HEK293 (cell line): ENCODE measurements around the gene CCM2.

Source experiments
- CTCF ChIA-PET: fragments of 350-600 bp; formaldehyde crosslinking; extraction: SDS; loops from one replicate; lab custom pipeline; 2021; ENCODE audit warnings: antibody characterized with exemption; lab: Yijun Ruan, JAX
- POLR2A ChIA-PET: fragments of 300-600 bp; formaldehyde crosslinking; extraction: SDS; loops from one replicate; lab custom pipeline; 2020; ENCODE audit warnings: antibody characterized with exemption, inconsistent platforms; lab: Yijun Ruan, JAX
- H3K27ac ChIP-seq: fragments of 200-500 bp; sonication (Bioruptor generic); 2 replicates; pipeline ENCODE4 v1.5.1; 2014; ENCODE audit warnings: low read depth, low read length, control low read depth, inconsistent platforms; ENCODE audit errors: extremely low read depth
- H3K36me3 ChIP-seq, 2 experiments: fragments of 200-500 bp in 1 of 2; sonication (Bioruptor generic) in 1 of 2; 1 replicate in 1 of 2; 2 replicates in 1 of 2; pipeline ENCODE4 v1.5.1; 2014 to 2017; ENCODE audit warnings: inconsistent platforms in 2 of 2, low read length in 2 of 2; ENCODE audit not compliant: control insufficient read depth in 2 of 2, insufficient read depth in 1 of 2
- H3K4me1 ChIP-seq: fragments of 200-500 bp; sonication (Bioruptor generic); 2 replicates; pipeline ENCODE4 v1.5.1; 2014; ENCODE audit warnings: mild to moderate bottlenecking, low read length, inconsistent platforms; ENCODE audit not compliant: control insufficient read depth, insufficient read depth
- H3K4me3 ChIP-seq: 2 replicates; pipeline ENCODE4 v1.5.1; 2011; ENCODE audit warnings: low read depth, mild to moderate bottlenecking, control low read depth, low read length, moderate library complexity
- H3K9me3 ChIP-seq: fragments of 200-500 bp; sonication (Bioruptor generic); 2 replicates; pipeline ENCODE4 v1.5.1; 2014; ENCODE audit warnings: low read depth, low read length, inconsistent platforms; ENCODE audit not compliant: control insufficient read depth, insufficient read depth
- PRDM10 ChIP-seq: fragments of 450-650 bp; formaldehyde crosslinking; IDR thresholded peaks from 2 replicates; pipeline ENCODE4 v1.5.1; 2016; ENCODE audit warnings: missing biosample characterization, missing genetic modification characterization
- SCRT2 ChIP-seq: fragments of 450-650 bp; formaldehyde crosslinking; IDR thresholded peaks from 2 replicates; pipeline ENCODE4 v1.5.1; 2016; ENCODE audit warnings: missing biosample characterization, missing genetic modification characterization
- ZBTB17 ChIP-seq: fragments of 450-650 bp; formaldehyde crosslinking; IDR thresholded peaks from 2 replicates; pipeline ENCODE4 v1.5.1; 2016; ENCODE audit warnings: missing biosample characterization, missing genetic modification characterization
- ZBTB48 ChIP-seq: fragments of 450-650 bp; formaldehyde crosslinking; IDR thresholded peaks from 2 replicates; pipeline ENCODE4 v1.5.1; 2016; ENCODE audit warnings: missing biosample characterization, missing genetic modification characterization
- ZFP69B ChIP-seq: fragments of 450-650 bp; formaldehyde crosslinking; IDR thresholded peaks from 2 replicates; pipeline ENCODE4 v1.5.1; 2016; ENCODE audit warnings: missing biosample characterization, missing genetic modification characterization
- ZNF10 ChIP-seq: fragments of 450-650 bp; formaldehyde crosslinking; IDR thresholded peaks from 2 replicates; pipeline ENCODE4 v1.5.1; 2017; ENCODE audit warnings: missing biosample characterization, missing genetic modification characterization
- ZNF311 ChIP-seq: fragments of 450-650 bp; formaldehyde crosslinking; IDR thresholded peaks from 2 replicates; pipeline ENCODE4 v1.5.1; 2017; ENCODE audit warnings: missing biosample characterization, missing genetic modification characterization, borderline replicate concordance
- ZNF324 ChIP-seq: fragments of 450-650 bp; formaldehyde crosslinking; IDR thresholded peaks from 2 replicates; pipeline ENCODE4 v1.5.1; 2016; ENCODE audit warnings: missing biosample characterization, missing genetic modification characterization
- ZNF335 ChIP-seq: fragments of 450-650 bp; formaldehyde crosslinking; conservative IDR thresholded peaks from 2 replicates; pipeline ENCODE4 v1.5.1; 2016; ENCODE audit warnings: missing biosample characterization, missing genetic modification characterization
- ZNF341 ChIP-seq: fragments of 450-650 bp; formaldehyde crosslinking; IDR thresholded peaks from 2 replicates; pipeline ENCODE4; 2016; ENCODE audit warnings: low read depth, missing biosample characterization, missing genetic modification characterization
- ZNF555 ChIP-seq: fragments of 450-650 bp; formaldehyde crosslinking; conservative IDR thresholded peaks from 2 replicates; pipeline ENCODE4 v1.5.1; 2017; ENCODE audit warnings: missing biosample characterization, mild to moderate bottlenecking, missing genetic modification characterization, inconsistent platforms
- ZNF670 ChIP-seq: fragments of 450-650 bp; formaldehyde crosslinking; IDR thresholded peaks from 2 replicates; pipeline ENCODE4 v1.5.1; 2016; ENCODE audit warnings: missing biosample characterization, missing genetic modification characterization, low read depth
- ZNF692 ChIP-seq: fragments of 450-650 bp; formaldehyde crosslinking; IDR thresholded peaks from 2 replicates; pipeline ENCODE4 v1.5.1; 2016; ENCODE audit warnings: missing biosample characterization, missing genetic modification characterization
- ZNF777 ChIP-seq: fragments of 450-650 bp; formaldehyde crosslinking; IDR thresholded peaks from 2 replicates; pipeline ENCODE4 v1.5.1; 2017; ENCODE audit warnings: missing biosample characterization, missing genetic modification characterization, borderline replicate concordance
- ZNF785 ChIP-seq: fragments of 450-650 bp; formaldehyde crosslinking; IDR thresholded peaks from 2 replicates; pipeline ENCODE4 v1.5.1; 2016; ENCODE audit warnings: missing biosample characterization, missing genetic modification characterization
- TF ChIP-seq, protein P1 (sequence below): fragments of 450-650 bp; formaldehyde crosslinking; IDR thresholded peaks from 2 replicates; pipeline ENCODE4 v1.5.1; 2016; ENCODE audit warnings: missing biosample characterization, missing genetic modification characterization

CCM2 gene

GRCh38 chr7:44981035-44981706, 18.8 kb upstream of the CCM2 start:
- Histone ChIP-seq H3K9me3 (no peaks in the 10 kb centered on the region), H3K36me3 (peaks cover 8 to 52% of the 10 kb centered on the region in 2 experiments; a peak in 2 of 3 replicates), H3K4me3 (no peak overlapping the region), H3K27ac (no peak overlapping the region), H3K4me1 (no peaks in the 10 kb centered on the region)
- ChIA-PET CTCF (interaction anchor here (0.7 kb wide), 1 partner anchor 350 kb away, joined by 3 read pairs; no protein-coding TSS in a partner anchor), POLR2A (interaction anchor here (0.5 to 3.9 kb wide), 7 partner anchors 8 to 532 kb away, joined by 3 to 37 read pairs (median 4); partner anchors contain the start of gene CCM2)
- peak; percentile 66; the same call in 1 of the 2 replicates for TF ChIP-seq ZBTB48 (tag by site-specific recombination)
- TF ChIP-seq PRDM10, result peak; percentile 66
- 0 out of 2 replicates have a peak, but pooled peaks have one; percentile 17 for TF ChIP-seq ZFP69B (tag by site-specific recombination)
- no peak for TF ChIP-seq ZNF341 (tag by site-specific recombination)
- peak; percentile 37; the same call in 1 of the 2 replicates for TF ChIP-seq ZNF335 (tag by site-specific recombination)
- peak; percentile 28; the same call in 1 of the 2 replicates for TF ChIP-seq ZNF692
- TF ChIP-seq, all 188 proteins: peak for 5

GRCh38 chr7:44982535-44982923, 17.5 kb upstream of the CCM2 start:
- Histone ChIP-seq H3K4me1 (no peaks in the 10 kb centered on the region), H3K4me3 (no peak overlapping the region), H3K9me3 (no peaks in the 10 kb centered on the region), H3K27ac (no peak overlapping the region), H3K36me3 (peaks cover 8 to 52% of the 10 kb centered on the region in 2 experiments; a peak in 2 of 3 replicates)
- ChIA-PET POLR2A (interaction anchor here (0.7 to 3.9 kb wide), 5 partner anchors 9 to 263 kb away, joined by 3 to 37 read pairs (median 13); partner anchors contain the start of gene CCM2), CTCF (interaction anchor here (0.9 to 2.6 kb wide), 4 partner anchors 9 to 155 kb away, joined by 3 to 18 read pairs (median 3); no protein-coding TSS in a partner anchor)
- 0 out of 2 replicates have a peak, but pooled peaks have one; percentile 42 for TF ChIP-seq ZBTB17 (tag by site-specific recombination)
- no peak for TF ChIP-seq ZNF670

DNA sequence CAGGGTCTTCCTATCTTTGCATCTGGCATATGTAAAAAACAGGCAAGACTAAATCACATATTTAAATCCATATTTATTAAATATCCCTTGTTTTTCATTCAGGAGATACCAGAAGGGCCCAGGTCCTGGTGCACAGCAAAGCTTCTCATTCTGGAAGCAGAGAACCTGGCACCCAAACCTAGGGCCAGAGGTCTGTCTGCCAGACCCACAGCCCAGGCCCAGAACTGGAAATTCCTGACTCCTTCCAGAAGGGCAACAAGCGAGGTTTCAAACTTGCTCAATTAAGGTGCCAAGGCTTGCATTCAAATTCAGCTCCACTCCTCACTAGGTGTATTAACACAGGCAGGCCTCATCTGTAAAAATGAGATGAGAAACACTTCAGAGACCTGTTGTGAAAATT, 17.0 kb upstream of the CCM2 start:
- TF ChIP-seq SCRT2 (tag by site-specific recombination) (no peak), ZNF311 (tag by site-specific recombination) (no peak), ZNF324 (tag by site-specific recombination) (no peak), ZNF785 (no peak), ZNF10 (tag by site-specific recombination) (no peak), ZNF777 (tag by site-specific recombination) (no peak), ZNF555 (tag by site-specific recombination) (no peak), ZBTB48 (tag by site-specific recombination) (no peak)
- TF ChIP-seq, protein P1, sequence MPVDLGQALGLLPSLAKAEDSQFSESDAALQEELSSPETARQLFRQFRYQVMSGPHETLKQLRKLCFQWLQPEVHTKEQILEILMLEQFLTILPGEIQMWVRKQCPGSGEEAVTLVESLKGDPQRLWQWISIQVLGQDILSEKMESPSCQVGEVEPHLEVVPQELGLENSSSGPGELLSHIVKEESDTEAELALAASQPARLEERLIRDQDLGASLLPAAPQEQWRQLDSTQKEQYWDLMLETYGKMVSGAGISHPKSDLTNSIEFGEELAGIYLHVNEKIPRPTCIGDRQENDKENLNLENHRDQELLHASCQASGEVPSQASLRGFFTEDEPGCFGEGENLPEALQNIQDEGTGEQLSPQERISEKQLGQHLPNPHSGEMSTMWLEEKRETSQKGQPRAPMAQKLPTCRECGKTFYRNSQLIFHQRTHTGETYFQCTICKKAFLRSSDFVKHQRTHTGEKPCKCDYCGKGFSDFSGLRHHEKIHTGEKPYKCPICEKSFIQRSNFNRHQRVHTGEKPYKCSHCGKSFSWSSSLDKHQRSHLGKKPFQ (tag by site-specific recombination), result no peak
- ChIA-PET CTCF (interaction anchor here (1.0 to 2.6 kb wide), 2 partner anchors 9 to 11 kb away, joined by 3 to 18 read pairs; no protein-coding TSS in a partner anchor), POLR2A (interaction anchor here (0.7 to 3.9 kb wide), 5 partner anchors 10 to 264 kb away, joined by 3 to 37 read pairs (median 13); partner anchors contain the start of gene CCM2)

More for the DNA sequence above, 17.0 kb upstream of the CCM2 start:
- Histone ChIP-seq H3K9me3 (no peaks in the 10 kb centered on the region), H3K4me1 (no peaks in the 10 kb centered on the region), H3K36me3 (peaks cover 8 to 52% of the 10 kb centered on the region in 2 experiments; a peak in 2 of 3 replicates), H3K4me3 (no peak overlapping the region), H3K27ac (no peak overlapping the region)
